ENCODE data around the gene AGTPBP1. TPM values are rescaled to one million over a fixed set of nuclear protein-coding genes. Genes with fewer than 3 reads are reported as not detected.

Gene AGTPBP1
- total RNA-seq, 1 donor from 2014 or later: 122 TPM

- Histone ChIP-seq H2AFZ (replicated peaks) (no peak overlapping the region), H3K9me3 (ENCODE audit: low read depth) (no peaks in the 10 kb centered on the region), H3K27ac (no peak overlapping the region), H3K36me3 (no peaks in the 10 kb centered on the region), H3F3A (ENCODE audit: low read depth) (no peaks in the 10 kb centered on the region), H3K4me2 (no peak overlapping the region), H3K4me3 (no peak overlapping the region), H3K27me3 (no peaks in the 10 kb centered on the region), H4K20me1 (ENCODE audit: low read depth) (no peaks in the 10 kb centered on the region), H3K4me1 (no peaks in the 10 kb centered on the region), H3K79me2 (ENCODE audit: low read depth) (no peaks in the 10 kb centered on the region), H3K9ac (no peak overlapping the region)
- TF ChIP-seq, protein P1, sequence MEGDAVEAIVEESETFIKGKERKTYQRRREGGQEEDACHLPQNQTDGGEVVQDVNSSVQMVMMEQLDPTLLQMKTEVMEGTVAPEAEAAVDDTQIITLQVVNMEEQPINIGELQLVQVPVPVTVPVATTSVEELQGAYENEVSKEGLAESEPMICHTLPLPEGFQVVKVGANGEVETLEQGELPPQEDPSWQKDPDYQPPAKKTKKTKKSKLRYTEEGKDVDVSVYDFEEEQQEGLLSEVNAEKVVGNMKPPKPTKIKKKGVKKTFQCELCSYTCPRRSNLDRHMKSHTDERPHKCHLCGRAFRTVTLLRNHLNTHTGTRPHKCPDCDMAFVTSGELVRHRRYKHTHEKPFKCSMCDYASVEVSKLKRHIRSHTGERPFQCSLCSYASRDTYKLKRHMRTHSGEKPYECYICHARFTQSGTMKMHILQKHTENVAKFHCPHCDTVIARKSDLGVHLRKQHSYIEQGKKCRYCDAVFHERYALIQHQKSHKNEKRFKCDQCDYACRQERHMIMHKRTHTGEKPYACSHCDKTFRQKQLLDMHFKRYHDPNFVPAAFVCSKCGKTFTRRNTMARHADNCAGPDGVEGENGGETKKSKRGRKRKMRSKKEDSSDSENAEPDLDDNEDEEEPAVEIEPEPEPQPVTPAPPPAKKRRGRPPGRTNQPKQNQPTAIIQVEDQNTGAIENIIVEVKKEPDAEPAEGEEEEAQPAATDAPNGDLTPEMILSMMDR (IDR thresholded peaks at IDR 0.05): no peak
- TF ChIP-seq EZH2phosphoT487 (IDR thresholded peaks at IDR 0.05) (no peak), EZH2 (IDR thresholded peaks at IDR 0.05) (no peak)
- no peak for DNase-seq (ENCODE audit: low spot score)
- Mint-ChIP-seq H3K27ac (no peak overlapping the region), H3K9me3 (no peaks in the 10 kb centered on the region), H3K4me3 (no peak overlapping the region), H3K27me3 (ENCODE audit: insufficient read depth, low read depth) (peaks cover 2% of the 10 kb centered on the region), H3K36me3 (no peaks in the 10 kb centered on the region), H3K4me1 (no peaks in the 10 kb centered on the region)
These were observed 205.2 kb downstream of the AGTPBP1 start for GRCh38 chr9:85536514-85536913.

- no peaks in the 10 kb centered on the region for H3K4me1 ChIP-seq
- H3K27me3 Mint-ChIP-seq (ENCODE audit: insufficient read depth, low read depth): peaks cover 2% of the 10 kb centered on the region
- H3K79me2 ChIP-seq (ENCODE audit: low read depth): no peaks in the 10 kb centered on the region
- DNase-seq (ENCODE audit: low spot score): no peak
- no peaks in the 10 kb centered on the region for H3K9me3 Mint-ChIP-seq
- H3F3A ChIP-seq (ENCODE audit: low read depth): no peaks in the 10 kb centered on the region
- H3K4me3 Mint-ChIP-seq: no peak overlapping the region
- H4K20me1 ChIP-seq (ENCODE audit: low read depth): no peaks in the 10 kb centered on the region
- H3K4me2 ChIP-seq: no peak overlapping the region
- H3K36me3 ChIP-seq: no peaks in the 10 kb centered on the region
- H3K4me3 ChIP-seq: no peak overlapping the region
- H3K27ac Mint-ChIP-seq: no peak overlapping the region
- no peaks in the 10 kb centered on the region for H3K9me3 ChIP-seq (ENCODE audit: low read depth)
- no peaks in the 10 kb centered on the region for H3K27me3 ChIP-seq
- no peak overlapping the region for H3K9ac ChIP-seq
- H2AFZ ChIP-seq (replicated peaks): no peak overlapping the region
- no peak for TF ChIP-seq EZH2 (IDR thresholded peaks at IDR 0.05)
- TF ChIP-seq, protein P1 (IDR thresholded peaks at IDR 0.05): no peak
- no peaks in the 10 kb centered on the region for H3K36me3 Mint-ChIP-seq
- H3K4me1 Mint-ChIP-seq: no peaks in the 10 kb centered on the region
- H3K27ac ChIP-seq: no peak overlapping the region
These were observed 205.7 kb downstream of the AGTPBP1 start for GRCh38 chr9:85536076-85536475.

DNA sequence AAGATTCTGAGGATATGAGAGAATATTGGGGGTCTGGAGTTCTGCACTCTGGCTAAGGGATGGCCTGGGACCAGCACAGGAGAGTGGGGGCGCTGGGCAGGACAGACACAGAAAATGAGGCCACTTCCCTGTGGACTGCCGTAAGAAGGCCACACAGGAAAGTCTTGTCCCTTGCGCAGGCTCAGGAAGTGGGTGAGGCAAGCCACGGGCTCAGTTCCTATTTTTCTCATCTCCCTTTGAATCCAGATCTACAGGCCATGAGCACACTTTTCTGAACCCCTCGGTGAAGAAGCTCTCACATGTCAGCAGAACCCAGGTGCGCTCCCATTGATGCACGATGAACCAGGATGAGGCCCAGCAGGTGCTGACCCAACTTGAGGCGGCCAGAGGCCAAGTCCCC is 207.4 kb downstream of the AGTPBP1 start:
- H3K9me3 Mint-ChIP-seq: no peaks in the 10 kb centered on the region
- Histone ChIP-seq H3K79me2 (ENCODE audit: low read depth) (no peaks in the 10 kb centered on the region), H3K27ac (no peak overlapping the region), H3K36me3 (no peaks in the 10 kb centered on the region), H4K20me1 (ENCODE audit: low read depth) (no peaks in the 10 kb centered on the region), H3K4me2 (no peak overlapping the region), H3K27me3 (no peaks in the 10 kb centered on the region), H2AFZ (replicated peaks) (no peak overlapping the region), H3K4me1 (no peaks in the 10 kb centered on the region), H3K9me3 (ENCODE audit: low read depth) (no peaks in the 10 kb centered on the region), H3K9ac (no peak overlapping the region), H3K4me3 (no peak overlapping the region), H3F3A (ENCODE audit: low read depth) (no peaks in the 10 kb centered on the region)
- TF ChIP-seq EZH2phosphoT487 (IDR thresholded peaks at IDR 0.05) (no peak), EZH2 (IDR thresholded peaks at IDR 0.05) (no peak)
- TF ChIP-seq, protein P1 (IDR thresholded peaks at IDR 0.05): no peak
- H3K4me1 Mint-ChIP-seq: no peaks in the 10 kb centered on the region
- no peak for DNase-seq (ENCODE audit: low spot score)
- H3K27ac Mint-ChIP-seq: no peak overlapping the region
- H3K27me3 Mint-ChIP-seq (ENCODE audit: insufficient read depth, low read depth): peaks cover 4% of the 10 kb centered on the region
- no peaks in the 10 kb centered on the region for H3K36me3 Mint-ChIP-seq
- no peak overlapping the region for H3K4me3 Mint-ChIP-seq

Data from neural progenitor cell (in vitro differentiated cells).